GM08714 (cell line): Measurements from ENCODE around the gene TBXAS1.

Experiments
- H3K4me3 ChIP-seq: fragments of 200-500 bp; sonication (Bioruptor generic); 2 replicates; pipeline ENCODE4 v1.5.1; 2014; ENCODE audit warnings: mild to moderate bottlenecking, low read length, inconsistent platforms
- ZNF274 ChIP-seq: IDR thresholded peaks from 2 replicates; pipeline ENCODE4 v1.6.1; 2012; ENCODE audit warnings: mild to moderate bottlenecking, low read depth, low read length

Gene TBXAS1

GRCh38 chr7:139982927-139983920 lies 154.2 kb downstream of the TBXAS1 start:
- no peak for TF ChIP-seq ZNF274
- no peak overlapping the region for H3K4me3 ChIP-seq

GRCh38 chr7:139984642-139985539 lies 155.8 kb downstream of the TBXAS1 start:
- no peak for TF ChIP-seq ZNF274
- no peak overlapping the region for H3K4me3 ChIP-seq

- H3K4me3 ChIP-seq: no peak overlapping the region
- TF ChIP-seq ZNF274: no peak
These were observed 156.7 kb downstream of the TBXAS1 start for GRCh38 chr7:139985811-139986210.

- no peak overlapping the region for H3K4me3 ChIP-seq
- TF ChIP-seq ZNF274: no peak
These were observed 158.8 kb downstream of the TBXAS1 start for GRCh38 chr7:139987691-139988516.

- H3K4me3 ChIP-seq: no peak overlapping the region
- TF ChIP-seq ZNF274: no peak
These were observed 160.5 kb downstream of the TBXAS1 start for GRCh38 chr7:139989366-139990141.

GRCh38 chr7:139990142-139990535 lies 161.1 kb downstream of the TBXAS1 start:
- TF ChIP-seq ZNF274: no peak
- no peak overlapping the region for H3K4me3 ChIP-seq

- H3K4me3 ChIP-seq: no peak overlapping the region
- TF ChIP-seq ZNF274: no peak
These were observed 161.7 kb downstream of the TBXAS1 start for GRCh38 chr7:139990571-139991268.

- H3K4me3 ChIP-seq: no peak overlapping the region
- TF ChIP-seq ZNF274: no peak
These were observed 162.2 kb downstream of the TBXAS1 start for GRCh38 chr7:139991269-139991666.

- no peak for TF ChIP-seq ZNF274
- no peak overlapping the region for H3K4me3 ChIP-seq
These were observed 162.8 kb downstream of the TBXAS1 start for GRCh38 chr7:139991911-139992310.

- TF ChIP-seq ZNF274: no peak
- H3K4me3 ChIP-seq: no peak overlapping the region
These were observed 163.4 kb downstream of the TBXAS1 start for GRCh38 chr7:139992353-139993044.

- H3K4me3 ChIP-seq: no peak overlapping the region
- no peak for TF ChIP-seq ZNF274
These were observed 164.1 kb downstream of the TBXAS1 start for GRCh38 chr7:139993169-139993568.

- no peak for TF ChIP-seq ZNF274
- H3K4me3 ChIP-seq: no peak overlapping the region
These were observed 164.5 kb downstream of the TBXAS1 start for GRCh38 chr7:139993592-139993991.
